NCI-H2107 treated with DMSO at 0.1 percent for 48 hours (cell line): ENCODE results near the gene CRK.

Source experiments
- DNase-seq: peaks from one replicate; lab custom pipeline; 2025; ENCODE audit not compliant: unreplicated experiment; lab: John Stamatoyannopoulos, UW

CRK gene

DNA sequence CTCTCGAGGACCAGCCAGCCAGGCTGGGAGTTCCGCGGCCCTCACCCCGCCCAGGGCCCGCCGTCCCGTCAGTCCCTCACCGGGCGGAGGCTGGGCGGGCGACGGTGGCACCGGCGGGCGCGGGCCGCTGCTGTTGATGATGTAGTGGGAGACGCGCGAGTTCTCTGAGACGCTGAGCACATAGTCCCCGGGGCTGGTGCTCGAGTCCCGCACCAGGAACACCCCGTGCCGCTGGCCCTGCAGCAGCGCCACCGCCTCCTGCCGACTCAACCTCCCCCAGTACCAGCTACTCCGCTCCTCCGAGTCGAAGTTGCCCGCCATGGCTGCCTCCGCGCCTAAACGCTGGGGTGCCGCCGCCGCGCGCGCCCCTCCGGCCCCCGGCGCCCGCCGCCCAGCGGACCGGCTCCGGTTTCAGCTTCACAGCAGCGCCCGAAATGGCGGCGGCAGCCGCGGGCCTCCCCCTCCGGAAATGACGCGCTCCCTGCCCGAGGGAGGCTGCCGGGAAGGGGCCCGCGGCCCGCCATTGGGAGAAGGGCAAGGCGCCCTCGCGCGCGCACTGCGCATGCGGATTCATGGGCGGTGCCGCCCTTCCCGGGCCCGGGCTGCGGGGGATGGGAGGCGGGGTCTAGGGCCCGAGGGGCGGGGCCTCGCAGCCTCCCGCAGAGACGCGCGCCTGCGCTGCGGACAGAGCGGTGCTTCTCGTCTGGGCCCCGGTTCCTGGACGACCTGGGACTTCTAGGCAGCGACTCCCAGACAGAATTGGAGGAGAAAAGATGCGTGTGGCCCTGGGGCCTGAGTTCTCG is at the start of gene CRK:
Gene CRK (minus strand): TSS at position 436 of the 803 bp plus-strand sequence. CDS start 115 bp downstream, at position 321.
- DNase-seq: peak; percentile 67

DNA sequence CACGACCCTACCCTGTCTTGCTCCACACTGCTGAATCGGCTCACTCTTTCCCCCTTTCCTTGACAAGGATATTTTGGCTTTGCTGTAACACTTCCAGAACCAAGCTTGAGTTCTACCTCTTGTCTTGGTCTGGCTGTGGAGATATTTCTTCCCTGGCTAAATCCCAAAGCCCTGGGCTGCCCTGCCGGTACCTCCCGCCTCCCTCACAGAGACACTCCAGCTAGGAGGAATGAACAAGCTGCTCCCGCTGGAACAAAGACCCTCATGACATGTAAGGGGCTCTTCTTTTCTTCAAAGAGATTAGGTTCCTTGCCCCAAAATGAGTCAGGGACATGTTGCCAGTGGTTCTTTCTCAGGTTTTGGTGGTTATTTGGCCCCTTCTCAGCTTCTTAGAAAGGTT is 49.6 kb upstream of the CRK start:
- DNase-seq: no peak

DNA sequence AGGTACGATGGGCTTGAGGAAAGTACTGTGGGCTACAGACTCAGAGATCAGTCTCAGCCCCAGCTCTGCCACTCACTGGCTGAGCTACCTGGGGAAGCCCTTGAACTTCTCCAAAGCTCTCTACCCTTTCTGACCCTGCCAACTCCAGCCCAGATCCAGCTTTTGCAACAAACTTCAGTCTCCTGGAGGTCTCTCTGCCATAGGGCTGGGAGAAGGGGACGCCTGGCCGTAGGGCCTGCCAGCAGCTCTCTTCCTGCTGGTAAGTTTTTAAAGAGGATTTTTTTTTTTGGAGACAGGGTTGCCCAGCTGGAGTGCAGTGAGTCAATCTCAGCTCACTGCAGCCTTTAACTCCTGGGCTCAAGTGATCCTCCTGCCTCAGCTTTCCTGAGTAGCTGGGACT is 48.8 kb upstream of the CRK start:
- no peak for DNase-seq

DNA sequence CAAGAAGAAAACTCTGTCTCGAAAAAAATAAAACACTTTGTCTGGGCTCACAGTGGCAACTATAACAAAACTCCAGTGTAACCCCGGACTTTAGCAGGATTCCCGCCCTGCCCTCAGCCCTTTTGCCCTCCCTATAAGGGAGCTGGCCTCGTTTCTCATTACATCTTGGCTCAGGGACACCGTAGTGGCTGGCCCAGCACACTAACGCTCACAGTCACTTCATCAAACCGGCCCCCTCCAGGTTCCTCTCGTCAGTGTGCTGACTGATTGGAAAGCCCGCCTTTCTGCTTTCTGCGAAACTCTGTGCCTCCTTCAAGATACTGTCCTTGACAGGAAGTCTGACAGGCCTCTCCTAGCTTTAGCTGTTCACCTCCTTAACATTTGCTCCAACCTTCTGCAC is 47.7 kb upstream of the CRK start:
- no peak for DNase-seq

DNA sequence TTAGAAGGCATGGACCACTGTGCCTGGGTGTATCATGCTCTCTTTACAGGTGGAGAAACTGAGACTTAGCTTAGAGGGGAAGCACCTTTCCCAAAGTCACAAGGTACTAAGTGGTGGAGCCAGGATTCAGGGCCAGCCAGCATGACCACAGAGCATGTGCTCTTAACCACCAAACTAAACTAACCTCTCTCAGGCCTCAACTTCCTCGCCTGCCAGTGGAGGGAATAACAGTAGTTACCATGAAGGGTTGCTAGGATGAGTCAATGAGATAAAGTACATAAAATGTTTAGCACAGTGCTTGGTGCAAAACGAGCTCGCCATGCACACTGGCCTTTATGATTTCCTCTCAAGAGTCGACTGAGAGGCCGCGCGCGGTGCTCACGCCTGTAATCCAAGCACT is 42.8 kb upstream of the CRK start:
- DNase-seq: no peak

DNA sequence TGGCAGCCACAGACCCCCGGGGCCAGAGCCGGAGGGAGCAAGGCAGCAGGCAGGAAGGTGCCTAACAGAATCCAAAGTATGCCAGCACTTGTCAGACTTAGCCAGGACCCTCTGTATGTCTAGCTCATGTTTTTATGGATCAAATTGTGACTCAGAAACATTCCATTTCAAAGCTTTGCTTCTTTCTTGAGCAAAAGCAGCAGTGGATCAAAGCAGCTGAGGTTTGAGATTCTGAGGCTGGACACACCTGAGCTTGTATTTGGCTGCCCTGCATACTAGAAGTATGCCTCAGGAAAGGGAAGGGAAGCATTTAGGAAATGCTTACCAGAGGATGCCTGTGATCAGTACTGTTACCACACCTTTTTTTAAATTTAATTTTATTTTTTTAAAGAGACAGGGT is 42.2 kb upstream of the CRK start:
- DNase-seq: no peak

DNA sequence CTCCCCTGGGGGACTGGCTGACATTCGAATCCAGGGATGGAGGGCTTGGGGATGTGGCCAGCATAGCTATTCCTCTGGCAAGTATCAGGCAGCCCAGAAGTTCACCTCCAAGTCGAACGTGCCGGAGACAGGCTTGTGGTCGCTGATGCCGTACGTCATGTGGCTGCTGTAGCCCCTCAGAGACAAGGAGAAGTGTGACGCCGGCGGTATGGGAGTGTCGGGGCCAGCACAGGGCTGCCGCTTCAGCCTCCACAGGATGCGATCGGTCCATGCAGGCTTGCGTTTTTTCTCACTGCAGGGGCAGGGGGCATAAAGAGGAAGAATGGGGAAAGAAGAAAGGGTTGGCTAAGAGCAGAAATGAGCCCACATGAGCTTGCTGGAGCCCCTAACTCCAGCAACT is 41.8 kb upstream of the CRK start:
- no peak for DNase-seq

DNA sequence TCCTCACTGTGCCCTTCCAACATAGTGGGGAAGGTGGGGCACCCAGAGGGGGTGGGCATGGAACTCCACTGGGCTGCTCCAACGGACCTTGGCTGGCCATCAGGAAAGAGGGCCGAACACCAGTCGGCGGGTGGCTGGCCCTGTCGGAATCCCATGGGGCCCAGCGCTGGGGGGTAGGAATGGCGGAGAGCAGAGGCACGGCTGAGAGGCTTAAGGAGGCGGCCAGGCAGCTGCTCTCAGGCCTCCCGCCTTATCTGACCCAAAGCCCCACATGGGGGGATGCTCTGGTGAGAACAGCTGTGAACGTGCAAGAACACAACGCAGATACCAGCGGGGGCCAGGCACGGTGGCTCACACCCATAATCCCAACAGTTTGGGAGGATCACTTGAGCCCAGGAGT is 40.8 kb upstream of the CRK start:
- no peak for DNase-seq

DNA sequence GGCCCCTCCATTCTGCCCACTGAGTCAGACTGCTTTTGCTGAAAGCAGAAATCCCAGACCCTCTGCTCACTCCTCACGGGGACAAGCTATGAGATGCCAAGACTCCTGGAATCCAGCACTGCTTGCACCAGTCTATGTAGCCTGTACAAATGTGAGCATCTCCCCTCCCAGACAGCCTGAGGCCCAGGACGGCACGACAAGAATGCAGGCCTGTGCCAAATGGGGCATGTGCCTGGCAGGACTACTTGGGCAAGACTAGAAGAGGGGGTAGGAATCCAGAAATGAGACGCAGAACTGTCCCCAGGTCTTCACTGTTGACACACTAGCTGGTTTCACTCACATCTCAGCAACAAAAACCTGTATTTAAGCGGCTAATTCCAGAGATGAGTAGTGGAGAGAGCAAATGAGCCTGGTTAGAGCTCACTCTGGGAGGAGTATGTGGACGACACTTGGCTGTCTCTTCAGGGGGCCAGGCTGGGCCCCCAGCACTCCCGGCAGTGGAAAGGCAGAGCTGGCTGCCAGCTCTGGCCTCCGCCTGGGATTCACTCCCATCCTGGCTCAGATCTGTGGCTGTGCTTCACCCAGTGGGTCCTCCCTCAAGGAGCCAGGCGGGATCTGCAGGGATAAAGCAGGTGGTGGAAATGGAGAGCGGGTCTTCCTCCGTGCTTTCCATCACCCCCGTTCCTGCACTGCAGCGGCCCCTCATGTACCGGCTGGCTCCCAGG is 39.4 kb upstream of the CRK start:
- DNase-seq: no peak

DNA sequence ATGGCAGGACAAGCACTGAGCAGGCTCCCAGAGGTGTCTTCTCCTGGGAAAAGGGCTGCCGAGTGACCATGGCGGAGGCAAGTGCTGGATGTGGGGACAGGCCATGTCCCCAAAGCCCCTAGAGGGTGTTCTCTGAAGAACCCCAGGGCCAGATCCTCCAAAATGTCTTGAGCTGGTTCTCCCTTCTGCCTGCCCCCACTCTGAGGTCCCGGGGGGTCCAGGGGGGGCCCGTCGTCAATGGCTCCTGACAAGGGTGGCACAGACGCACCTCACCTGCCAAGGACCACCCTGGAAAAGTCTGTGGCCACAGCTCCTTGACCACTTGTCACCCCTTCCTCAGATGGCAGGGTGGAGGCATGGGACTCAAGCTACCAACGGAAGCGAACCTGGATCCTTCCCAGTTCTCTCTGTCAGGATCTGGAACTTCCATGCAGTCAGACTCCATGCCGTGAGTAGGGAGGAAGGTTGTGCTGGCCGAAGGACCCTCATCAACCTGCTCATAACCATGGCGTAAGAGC is 38.8 kb upstream of the CRK start:
- no peak for DNase-seq

DNA sequence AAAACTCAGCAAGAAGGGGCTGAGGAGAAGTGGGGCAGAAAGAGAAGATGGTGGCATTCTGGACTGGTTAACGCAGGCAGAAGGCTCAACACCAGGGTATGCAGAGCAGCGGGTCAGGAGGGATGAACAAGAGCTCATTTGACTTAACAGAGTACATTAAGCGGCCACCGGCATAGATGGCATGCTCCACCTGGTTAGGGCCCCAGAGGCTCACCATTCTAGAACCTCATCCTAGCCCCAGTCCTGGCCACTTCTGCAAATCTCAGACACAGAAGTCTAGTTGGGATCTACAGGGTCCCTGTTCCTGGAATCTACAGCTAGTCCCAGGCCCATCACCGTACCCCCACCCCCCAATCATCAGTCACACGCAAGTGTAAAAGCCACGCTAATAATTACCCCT is 38.2 kb upstream of the CRK start:
- DNase-seq: no peak

DNA sequence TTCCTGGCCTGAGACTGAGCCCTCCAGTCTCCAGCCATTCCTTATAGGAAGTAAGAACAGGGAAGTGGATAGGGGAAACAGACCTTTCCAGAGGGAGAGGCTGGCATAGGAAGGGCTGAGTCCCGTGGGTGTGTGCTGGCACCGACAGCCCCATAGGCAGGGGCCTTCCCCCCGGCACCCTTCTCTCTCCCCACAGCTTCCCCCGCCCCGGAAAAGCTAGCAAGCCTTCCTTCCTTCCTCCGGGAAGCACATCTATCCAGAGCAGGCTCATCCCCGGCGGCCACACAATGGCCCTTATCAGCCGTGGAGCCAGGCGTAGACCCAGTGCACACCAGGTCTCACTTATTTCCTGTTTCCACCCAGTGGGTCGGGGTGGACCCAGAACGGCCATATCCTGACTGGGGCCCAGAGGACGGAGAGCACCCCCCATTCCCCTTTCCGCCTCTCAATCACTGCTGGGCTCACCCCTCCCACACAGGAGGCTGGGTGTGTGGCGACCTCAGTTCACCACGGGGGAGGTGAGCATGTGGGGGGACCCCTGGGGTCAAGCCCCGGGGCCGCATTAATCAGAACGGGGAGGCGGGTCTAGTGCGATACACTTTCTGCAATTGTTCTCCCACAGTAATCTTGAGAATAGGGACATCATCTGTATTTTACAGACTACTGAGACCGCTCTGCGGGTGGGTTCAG is 37.4 kb upstream of the CRK start:
- DNase-seq: no peak

DNA sequence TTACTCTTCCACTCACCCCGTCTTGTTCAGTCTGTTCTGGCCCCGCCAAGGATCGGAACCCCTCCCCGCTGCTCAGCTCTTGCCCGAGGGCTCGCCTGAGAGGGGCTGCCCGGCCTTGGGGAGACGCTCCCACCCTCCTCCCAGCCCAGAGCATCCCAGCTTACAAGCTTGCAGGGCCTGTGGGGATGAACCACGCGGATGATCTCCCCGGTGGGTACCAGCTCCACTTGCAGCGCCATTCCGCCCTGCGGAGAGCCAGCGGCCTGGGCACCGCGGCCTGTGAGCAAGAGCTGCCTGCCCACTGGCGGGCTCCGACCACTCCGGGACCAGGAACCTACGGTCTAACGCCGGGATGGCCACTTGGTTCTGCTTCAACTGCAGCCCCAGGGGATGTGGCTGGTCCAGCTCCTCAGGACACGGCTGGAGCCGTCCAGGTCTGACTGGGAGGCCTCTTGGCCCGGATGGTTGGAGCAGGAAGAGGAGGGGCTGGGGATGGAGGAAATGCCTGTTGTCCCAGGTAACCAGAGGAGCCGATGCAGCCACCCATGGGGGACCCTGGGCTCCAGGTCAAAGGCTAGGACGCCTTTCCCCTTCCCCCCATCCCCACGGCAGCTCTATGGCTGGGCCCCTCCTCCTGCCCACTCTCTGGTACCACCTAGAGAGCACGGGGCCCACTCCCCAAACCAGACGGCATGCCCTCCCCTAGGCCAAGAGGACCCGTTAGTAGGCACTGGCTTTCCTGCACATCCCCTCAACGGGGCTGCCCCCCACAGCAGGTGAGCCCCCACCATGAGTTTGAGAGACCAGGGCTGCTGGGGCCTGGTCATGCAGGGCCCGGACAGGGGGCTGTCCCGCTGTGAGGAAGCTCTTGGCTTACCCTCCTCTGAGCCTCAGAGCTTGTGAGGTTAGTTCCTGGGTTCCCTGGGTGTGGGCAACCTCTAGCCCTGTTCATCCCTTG is 36.5 kb upstream of the CRK start, which contains the start of gene MYO1C:
Gene MYO1C (minus strand): TSS at position 438 of the 958 bp plus-strand sequence. CDS start 199 bp downstream, at position 239.
- no peak for DNase-seq

DNA sequence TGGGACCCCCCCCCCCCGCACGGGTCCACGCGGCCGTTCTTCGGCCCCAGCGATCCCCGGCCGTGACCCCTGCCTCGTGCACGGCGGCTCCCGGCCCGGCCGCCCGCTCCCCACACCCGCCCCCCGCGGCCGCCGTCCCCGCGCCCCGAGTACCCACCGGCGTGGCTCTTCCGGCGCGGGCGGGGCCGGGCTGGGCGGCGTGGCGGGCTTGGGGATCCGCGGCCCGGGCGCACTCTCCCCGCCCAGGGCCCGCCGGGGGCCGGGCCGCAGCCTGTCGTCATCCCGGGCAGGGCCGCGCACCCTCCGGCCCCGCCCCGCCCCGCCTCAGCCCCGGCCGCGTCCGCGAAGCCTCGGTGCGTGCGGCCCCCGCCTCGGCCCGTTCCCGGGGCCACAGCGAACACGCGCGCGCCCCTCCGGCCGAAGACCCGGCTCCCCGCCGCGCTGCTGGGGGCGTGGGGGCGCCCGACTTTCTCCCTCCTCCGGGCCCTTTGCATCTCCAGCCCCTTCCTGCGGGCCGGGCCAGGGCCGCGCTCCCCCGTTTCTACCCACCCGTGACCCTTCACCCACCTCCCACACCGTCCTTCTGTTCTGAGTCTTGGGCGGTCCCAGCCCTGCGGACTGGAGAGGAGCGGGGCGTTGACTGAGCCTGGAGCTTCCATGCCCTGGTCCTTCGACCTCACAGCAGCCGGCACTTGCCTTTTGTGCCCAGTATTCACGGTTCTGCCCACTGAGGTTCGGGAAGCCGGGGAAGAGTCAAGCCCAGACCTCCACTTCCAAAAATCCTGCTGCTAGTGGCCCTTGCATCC is 35.6 kb upstream of the CRK start:
- no peak for DNase-seq

DNA sequence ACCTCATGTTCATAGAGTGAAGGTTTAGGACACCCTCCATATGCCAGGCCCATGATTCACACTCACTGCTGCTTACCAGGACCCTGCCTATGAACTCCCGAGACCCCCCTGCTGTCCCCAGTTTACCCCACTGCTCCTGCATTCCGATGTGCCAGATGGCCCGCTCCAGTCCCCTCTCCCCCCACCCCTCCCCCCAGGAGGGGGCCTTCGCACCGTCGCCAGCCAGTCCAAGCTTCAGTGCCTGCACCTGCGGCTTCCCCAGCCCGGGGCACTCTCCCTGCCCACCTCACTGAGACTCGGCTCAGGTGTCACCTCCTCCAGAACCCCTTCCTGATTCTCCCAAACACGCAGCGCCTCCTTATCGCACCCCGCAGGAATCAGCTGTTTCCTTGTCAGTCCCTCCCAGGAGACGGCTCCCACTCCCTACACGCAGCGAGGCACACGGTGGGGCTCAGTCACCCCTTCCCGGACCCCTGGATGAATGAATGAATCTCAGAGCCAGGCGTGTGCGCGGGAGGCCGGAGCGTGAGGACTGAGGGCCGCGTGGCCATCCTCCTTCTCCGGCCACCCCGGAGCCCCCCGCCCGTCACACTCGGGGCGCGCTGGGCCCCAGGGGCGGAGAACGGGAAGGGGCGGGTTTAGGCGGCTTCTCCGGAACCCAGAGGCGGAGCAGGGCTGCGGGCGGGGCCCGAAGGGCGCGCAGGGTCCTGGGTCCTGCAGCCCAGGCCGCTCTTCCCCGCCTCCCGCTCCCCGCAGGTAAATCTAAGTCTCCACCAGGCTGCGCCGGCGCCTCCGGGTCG is 34.8 kb upstream of the CRK start:
- peak; percentile 4 for DNase-seq

DNA sequence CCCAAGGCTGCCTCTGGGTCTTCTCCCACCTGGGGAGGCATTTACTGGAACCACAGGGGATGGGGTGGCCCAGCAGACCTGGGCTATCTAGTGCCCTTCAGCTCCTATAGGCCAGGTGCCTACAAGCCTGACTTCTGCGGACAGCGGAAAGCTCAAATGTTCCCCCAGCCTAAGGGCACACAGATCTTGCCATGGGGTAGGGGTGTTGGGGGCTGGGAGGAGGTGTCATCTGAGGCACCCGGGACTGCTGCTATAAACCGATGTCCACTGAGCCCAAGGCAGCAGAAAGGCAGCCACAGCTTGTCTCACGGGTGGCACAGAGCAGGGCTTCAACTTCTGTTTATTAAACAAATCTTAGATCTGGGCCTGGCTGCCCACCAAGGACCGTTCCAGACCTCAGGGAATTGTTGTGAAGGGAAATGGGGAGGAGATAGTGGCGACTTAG is 32.8 kb upstream of the CRK start:
- no peak for DNase-seq

DNA sequence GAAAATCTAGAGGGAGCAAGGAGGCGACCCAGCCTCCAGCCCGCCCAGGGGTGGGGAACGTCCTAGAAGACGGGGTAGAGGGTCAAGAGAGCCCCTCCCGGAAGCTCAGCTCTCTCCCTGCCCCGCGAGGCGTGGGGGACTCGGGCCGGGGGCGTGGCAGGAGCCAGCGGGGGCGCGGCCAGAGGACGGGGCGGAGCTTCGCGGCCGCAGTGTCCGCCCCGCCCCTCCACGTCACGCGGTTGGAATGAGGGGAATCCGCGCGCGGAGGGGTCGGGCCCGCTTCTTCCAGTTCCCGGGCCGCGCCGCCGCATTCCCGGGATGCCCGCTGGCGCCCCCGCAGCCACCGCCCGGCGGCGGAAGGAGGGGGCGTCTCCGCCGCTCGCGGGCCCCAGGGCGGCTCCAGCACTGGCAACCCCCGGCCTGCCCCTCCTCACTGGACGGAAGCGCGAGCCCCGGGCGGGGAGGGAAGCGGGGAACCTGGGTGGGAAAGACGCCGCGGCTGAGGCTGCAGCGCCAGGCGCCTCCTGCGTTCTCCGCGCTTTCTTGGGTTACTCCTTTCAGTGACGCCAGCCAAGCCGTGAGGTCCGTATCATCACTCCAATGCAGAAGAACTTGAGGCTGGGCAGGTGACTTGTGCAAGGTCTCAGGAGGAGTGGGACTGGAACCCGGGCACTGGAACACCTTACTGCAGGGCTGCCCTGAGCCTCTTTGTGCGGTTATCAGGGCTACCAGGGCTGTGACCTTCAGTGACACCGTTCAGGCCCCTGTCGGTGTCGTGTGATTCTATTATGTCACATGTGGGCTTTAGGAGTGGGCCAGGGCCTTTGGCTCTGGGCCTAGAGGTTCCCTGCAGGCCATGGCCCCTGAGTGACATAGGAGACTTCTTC is 32.1 kb upstream of the CRK start:
- DNase-seq: peak; percentile 2
